NB4 (cell line): ENCODE results near the gene DIAPH3.

Experiments used
- CTCF ChIP-seq: IDR thresholded peaks from one replicate; pipeline ENCODE4 v1.5.1; 2012; ENCODE audit warnings: low read depth, low read length
- MAX ChIP-seq: IDR thresholded peaks from 2 replicates; pipeline ENCODE4 v1.6.1; 2011; ENCODE audit warnings: low read depth, low read length
- POLR2A ChIP-seq: IDR thresholded peaks from 2 replicates; pipeline ENCODE4 v1.6.1; 2011; ENCODE audit warnings: mild to moderate bottlenecking; ENCODE audit not compliant: insufficient read length; ENCODE audit errors: extremely low read depth

- TF ChIP-seq CTCF (no peak), POLR2A (no peak), MAX (no peak)
These were observed 97.5 kb downstream of the DIAPH3 start for GRCh38 chr13:60066226-60066625.
